ENCODE data around the gene TMCC1.
"Not testable (repeated sequence)": the region's sequence is repeated elsewhere in the genome, so short reads cannot be mapped to it uniquely, and the experiment has no call there.

The TMCC1 gene

GRCh38 chr3:129773691-129774663 is 119.5 kb downstream of the TMCC1 start:
- DNase-seq (ENCODE audit: low spot score), result no peak

- no peak for DNase-seq (ENCODE audit: low spot score)
Measured at GRCh38 chr3:129770604-129771003, 122.9 kb downstream of the TMCC1 start.

- DNase-seq (ENCODE audit: low spot score), result no peak
Measured at GRCh38 chr3:129769616-129770015, 123.9 kb downstream of the TMCC1 start.

- no peak for DNase-seq (ENCODE audit: low spot score)
Measured at GRCh38 chr3:129768728-129769127, 124.8 kb downstream of the TMCC1 start.

GRCh38 chr3:129766135-129766534 is 127.4 kb downstream of the TMCC1 start:
- no peak for DNase-seq (ENCODE audit: low spot score)

- no peak for DNase-seq (ENCODE audit: low spot score)
Measured at GRCh38 chr3:129764090-129764489, 129.4 kb downstream of the TMCC1 start.

- DNase-seq (ENCODE audit: low spot score), result no peak
Measured at GRCh38 chr3:129758785-129759320, 134.7 kb downstream of the TMCC1 start.

GRCh38 chr3:129758306-129758705 is 135.2 kb downstream of the TMCC1 start:
- DNase-seq (ENCODE audit: low spot score), result no peak

- DNase-seq (ENCODE audit: low spot score), result no peak
Measured at GRCh38 chr3:129756871-129757270, 136.6 kb downstream of the TMCC1 start.

GRCh38 chr3:129751105-129751504 is 142.4 kb downstream of the TMCC1 start:
- not testable (repeated sequence) for DNase-seq (ENCODE audit: low spot score)

GRCh38 chr3:129749692-129750091 is 143.8 kb downstream of the TMCC1 start:
- DNase-seq (ENCODE audit: low spot score), result no peak

GRCh38 chr3:129747992-129748391 is 145.5 kb downstream of the TMCC1 start:
- DNase-seq (ENCODE audit: low spot score), result no peak

- DNase-seq (ENCODE audit: low spot score), result no peak
Measured at GRCh38 chr3:129747136-129747535, 146.4 kb downstream of the TMCC1 start.

GRCh38 chr3:129746629-129747028 is 146.9 kb downstream of the TMCC1 start:
- DNase-seq (ENCODE audit: low spot score), result no peak

GRCh38 chr3:129745253-129745652 is 148.3 kb downstream of the TMCC1 start:
- no peak for DNase-seq (ENCODE audit: low spot score)

- DNase-seq (ENCODE audit: low spot score), result no peak
Measured at GRCh38 chr3:129741794-129742193, 151.7 kb downstream of the TMCC1 start.

- no peak for DNase-seq (ENCODE audit: low spot score)
Measured at GRCh38 chr3:129740090-129740489, 153.4 kb downstream of the TMCC1 start.

GRCh38 chr3:129739634-129740033 is 153.9 kb downstream of the TMCC1 start:
- DNase-seq (ENCODE audit: low spot score), result no peak

GRCh38 chr3:129738172-129738571 is 155.3 kb downstream of the TMCC1 start:
- no peak for DNase-seq (ENCODE audit: low spot score)

- no peak for DNase-seq (ENCODE audit: low spot score)
Measured at GRCh38 chr3:129736070-129736469, 157.4 kb downstream of the TMCC1 start.

GRCh38 chr3:129735638-129736037 is 157.9 kb downstream of the TMCC1 start:
- DNase-seq (ENCODE audit: low spot score), result no peak

- DNase-seq (ENCODE audit: low spot score), result no peak
Measured at GRCh38 chr3:129734449-129734848, 159.1 kb downstream of the TMCC1 start.

GRCh38 chr3:129732200-129732876 is 161.2 kb downstream of the TMCC1 start:
- peak; percentile 11 for DNase-seq (ENCODE audit: low spot score)

Data from putamen (tissue), 1 donor.